H1 (cell line): Measurements from ENCODE around the gene C14orf132. TPM values are rescaled to one million over a fixed set of nuclear protein-coding genes. Genes with fewer than 3 reads are reported as not detected.

ENCODE experiments used
- E2F6 ChIP-seq: IDR thresholded peaks from 2 replicates; pipeline ENCODE4 v1.6.1; 2012; ENCODE audit warnings: inconsistent platforms
- EZH2 ChIP-seq: fragments of 200-600 bp; sonication (generic); IDR thresholded peaks from 2 replicates; pipeline ENCODE4 v1.7.1; 2012; ENCODE audit warnings: low read depth, mild to moderate bottlenecking, moderate library complexity, low read length, inconsistent platforms; ENCODE audit not compliant: severe bottlenecking
- polyA plus RNA-seq, 7 experiments: library from polyadenylated mRNA; depleted of rRNA in 3 of 7; stranded (reverse) in 5 of 7; unstranded in 2 of 7; fragments of >200 nt in 5 of 7; fragments of 200-250 nt in 2 of 7; gene quantifications; 1 replicate in 5 of 7; 2 replicates in 1 of 7; 4 replicates in 1 of 7; pipeline versions ENCODE4 v1.2.1 to v1.2.3, GENCODE V29; 2011 to 2013; ENCODE audit warnings: missing spikeins in 2 of 7, mixed read lengths in 2 of 7
- total RNA-seq: library from RNA; stranded (reverse); fragmentation: NEBNext Ultra II Directional; extraction: Animal tissue kit (Norgen Biotek cat#: 25700); gene quantifications from 2 replicates; pipeline ENCODE4 v1.2.1, GENCODE V29; 2021

Gene C14orf132
- total and polyA plus RNA-seq, 2 of the 8 experiments (the other 6 are each of a cell fraction or from before 2014, with no cell fraction given), result 11.7 to 32.5 TPM

GRCh38 chr14:96054661-96055060 lies 15.5 kb downstream of the C14orf132 start (continued):
- TF ChIP-seq E2F6 (no peak), EZH2 (no peak)
